GM06990 (cell line): ENCODE measurements around the gene MARK4.
"Not testable (repeated sequence)": the region's sequence is repeated elsewhere in the genome, so short reads cannot be mapped to it uniquely, and the experiment has no call there.

Experiments used
- DNase-seq: peaks from one replicate; pipeline ENCODE4 v3.0.0-alpha.2; 2011; ENCODE audit not compliant: insufficient read length; ENCODE audit errors: extremely low read depth
- H3K27me3 ChIP-seq: replicated peaks from 2 replicates; pipeline ENCODE4 v1.6.0; 2011; ENCODE audit warnings: low read length; ENCODE audit not compliant: control insufficient read depth, insufficient read depth
- H3K36me3 ChIP-seq: 2 replicates; pipeline ENCODE4 v1.5.1; 2011; ENCODE audit warnings: low read length; ENCODE audit not compliant: control insufficient read depth, insufficient read depth
- H3K4me3 ChIP-seq: replicated peaks from 2 replicates; pipeline ENCODE4 v1.5.1; 2011; ENCODE audit warnings: low read depth, mild to moderate bottlenecking, control low read depth, low read length
- CTCF ChIP-seq: IDR thresholded peaks from 2 replicates; pipeline ENCODE4 v1.5.1; 2011; ENCODE audit warnings: low read length, control low read depth, mild to moderate bottlenecking, inconsistent platforms; ENCODE audit not compliant: insufficient read depth, poor library complexity, severe bottlenecking

Gene MARK4

GRCh38 chr19:45267296-45267695 is 16.2 kb downstream of the MARK4 start:
- Histone ChIP-seq H3K36me3 (peaks cover 7% of the 10 kb centered on the region), H3K27me3 (no peaks in the 10 kb centered on the region), H3K4me3 (no peak overlapping the region)
- no peak for TF ChIP-seq CTCF
- DNase-seq, result no peak

GRCh38 chr19:45269939-45270338 is 18.9 kb downstream of the MARK4 start:
- not testable (repeated sequence) for DNase-seq, H3K4me3 ChIP-seq, H3K27me3 ChIP-seq
- H3K36me3 ChIP-seq, result peaks cover 12% of the 10 kb centered on the region

DNA sequence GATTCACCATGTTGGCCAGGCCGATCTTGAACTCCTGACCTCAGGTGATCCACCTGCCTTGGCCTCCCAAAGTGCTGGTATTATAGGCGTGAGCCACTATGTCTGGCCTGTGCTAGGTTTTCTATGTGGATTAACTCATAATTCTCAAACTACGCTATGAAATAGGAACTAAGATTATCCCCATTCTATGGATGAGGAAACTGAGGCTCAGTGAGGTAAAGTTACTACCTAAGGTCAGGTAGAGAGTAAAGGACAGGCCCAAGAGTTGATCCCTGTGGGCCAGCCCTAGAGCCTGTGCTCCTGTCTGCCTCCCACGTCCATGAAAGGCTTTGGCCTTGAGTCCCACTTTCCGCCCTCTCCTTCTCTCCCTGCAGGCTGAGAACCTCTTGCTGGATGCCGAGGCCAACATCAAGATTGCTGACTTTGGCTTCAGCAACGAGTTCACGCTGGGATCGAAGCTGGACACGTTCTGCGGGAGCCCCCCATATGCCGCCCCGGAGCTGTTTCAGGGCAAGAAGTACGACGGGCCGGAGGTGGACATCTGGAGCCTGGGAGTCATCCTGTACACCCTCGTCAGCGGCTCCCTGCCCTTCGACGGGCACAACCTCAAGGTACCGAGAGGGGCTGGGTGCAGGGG is 20.1 kb downstream of the MARK4 start:
- H3K36me3 ChIP-seq, result peaks cover 12% of the 10 kb centered on the region
- no peaks in the 10 kb centered on the region for H3K27me3 ChIP-seq
- no peak for TF ChIP-seq CTCF

GRCh38 chr19:45271735-45272108 is 20.7 kb downstream of the MARK4 start:
- DNase-seq, result no peak
- no peaks in the 10 kb centered on the region for H3K27me3 ChIP-seq
- no peak for TF ChIP-seq CTCF
- peaks cover 12% of the 10 kb centered on the region for H3K36me3 ChIP-seq
- no peak overlapping the region for H3K4me3 ChIP-seq

More for the DNA sequence above, 20.1 kb downstream of the MARK4 start:
- no peak overlapping the region for H3K4me3 ChIP-seq
- no peak for DNase-seq

- no peak for TF ChIP-seq CTCF
- peaks cover 10% of the 10 kb centered on the region for H3K36me3 ChIP-seq
These were observed 22.4 kb downstream of the MARK4 start for GRCh38 chr19:45273521-45273855.

DNA sequence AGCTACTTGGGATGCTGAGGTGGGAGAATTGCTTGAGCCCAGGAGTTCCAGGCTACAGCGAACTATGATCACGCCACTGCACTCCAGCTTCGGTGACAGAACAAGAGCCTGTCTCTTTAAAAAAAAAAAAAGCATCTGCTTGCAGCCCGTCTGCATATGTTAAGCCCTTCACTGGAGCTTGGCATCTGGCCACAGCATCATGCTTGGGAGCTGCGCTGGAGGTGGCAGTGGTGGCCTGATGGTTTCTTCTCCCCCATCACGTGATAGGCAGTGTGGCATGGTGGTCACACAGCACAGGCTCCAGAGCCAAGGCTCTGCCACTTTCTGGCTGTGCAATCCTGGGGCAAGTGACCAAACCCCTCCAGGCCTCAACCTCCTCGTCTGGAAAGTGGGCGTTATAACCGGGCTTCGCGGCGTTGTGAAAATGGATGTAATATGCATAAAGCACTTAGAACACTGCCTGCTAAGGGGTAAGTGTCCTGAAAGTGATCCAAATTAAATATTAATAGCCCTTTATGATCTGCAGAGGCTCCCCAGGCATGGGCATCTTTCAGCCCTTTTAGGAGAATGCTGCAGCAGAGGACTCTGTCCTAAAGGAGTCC is 24.4 kb downstream of the MARK4 start:
- H3K27me3 ChIP-seq, result no peaks in the 10 kb centered on the region
- DNase-seq, result no peak
- peaks cover 10% of the 10 kb centered on the region for H3K36me3 ChIP-seq
- no peak for TF ChIP-seq CTCF
- H3K4me3 ChIP-seq, result no peak overlapping the region

More at GRCh38 chr19:45273521-45273855, 22.4 kb downstream of the MARK4 start:
- Histone ChIP-seq H3K27me3 (no peaks in the 10 kb centered on the region), H3K4me3 (no peak overlapping the region)
- DNase-seq, result no peak
